SK-N-SH (cell line): Measurements from ENCODE around the gene BPIFA3. TPM values are rescaled to one million over a fixed set of nuclear protein-coding genes. Genes with fewer than 3 reads are reported as not detected.

ENCODE experiments used
- CTCF ChIA-PET: fragments of 300-600, 350-600 bp; formaldehyde crosslinking; extraction: SDS; loops from one replicate; lab custom pipeline; 2021; lab: Yijun Ruan, JAX
- POLR2A ChIA-PET: fragments of 350-600 bp; sonication (Branson Sonifier 250); formaldehyde crosslinking; extraction: SDS; loops from one replicate; lab custom pipeline; 2020; ENCODE audit warnings: antibody characterized with exemption, inconsistent platforms; lab: Yijun Ruan, JAX
- DNase-seq: peaks from one replicate; pipeline ENCODE4 v3.0.0; 2012
- H2AFZ ChIP-seq: fragments of 200-600 bp; sonication (generic); 2 replicates; pipeline ENCODE4 v1.8.1; 2016; ENCODE audit warnings: antibody characterized with exemption, mild to moderate bottlenecking, low read depth
- H3F3A ChIP-seq: fragments of 200-600 bp; sonication (generic); replicated peaks from 2 replicates; pipeline ENCODE3; 2016; ENCODE audit warnings: antibody characterized with exemption, mild to moderate bottlenecking; ENCODE audit not compliant: insufficient read depth
- H3K27ac ChIP-seq, 2 experiments: fragments of 200-500 bp in 1 of 2; fragments of 200-600 bp in 1 of 2; sonication (Bioruptor generic) in 1 of 2; sonication (generic), shearing (Covaris generic) in 1 of 2; 2 replicates each; pipeline versions ENCODE4 v1.5.1 to v1.6.1; 2014 to 2016; ENCODE audit warnings: low read depth in 2 of 2, inconsistent platforms in 1 of 2, low read length in 1 of 2, mild to moderate bottlenecking in 1 of 2, mixed read lengths in 1 of 2
- H3K27me3 ChIP-seq: fragments of 200-600 bp; sonication (generic), shearing (Covaris generic); 2 replicates; pipeline ENCODE4 v1.6.1; 2016; ENCODE audit warnings: mixed run types; ENCODE audit not compliant: insufficient read depth
- H3K36me3 ChIP-seq, 2 experiments: fragments of 200-500 bp in 1 of 2; fragments of 200-600 bp in 1 of 2; sonication (Bioruptor generic) in 1 of 2; sonication (generic) in 1 of 2; replicated peaks in 1 of 2; 2 replicates each; pipeline versions ENCODE3 to v1.5.1; 2014 to 2016; ENCODE audit warnings: low read length in 1 of 2, mild to moderate bottlenecking in 1 of 2; ENCODE audit not compliant: insufficient read depth in 2 of 2, control insufficient read depth in 1 of 2
- H3K4me1 ChIP-seq, 2 experiments: fragments of 200-500 bp in 1 of 2; fragments of 200-600 bp in 1 of 2; sonication (Bioruptor generic) in 1 of 2; sonication (generic), shearing (Covaris generic) in 1 of 2; 2 replicates each; pipeline versions ENCODE4 v1.5.1 to v1.6.1; 2014 to 2016; ENCODE audit warnings: low read depth in 1 of 2, low read length in 1 of 2, mixed run types in 1 of 2; ENCODE audit not compliant: insufficient read depth in 2 of 2, control insufficient read depth in 1 of 2
- H3K4me2 ChIP-seq: fragments of 200-600 bp; sonication (generic), shearing (Covaris generic); 2 replicates; pipeline ENCODE4 v1.6.1; 2017; ENCODE audit warnings: mixed run types
- H3K4me3 ChIP-seq, 2 experiments: fragments of 200-500 bp in 1 of 2; fragments of 200-600 bp in 1 of 2; sonication (Bioruptor generic) in 1 of 2; sonication (generic), shearing (Covaris generic) in 1 of 2; 2 replicates each; pipeline versions ENCODE4 v1.5.1 to v1.8.1; 2014 to 2016; ENCODE audit warnings: low read depth in 2 of 2, inconsistent platforms in 1 of 2, low read length in 1 of 2, mild to moderate bottlenecking in 1 of 2, mixed read lengths in 1 of 2, moderate library complexity in 1 of 2
- H3K79me2 ChIP-seq: fragments of 200-600 bp; sonication (generic); 2 replicates; pipeline ENCODE4 v1.8.1; 2017; ENCODE audit warnings: mild to moderate bottlenecking; ENCODE audit not compliant: insufficient read depth
- H3K9ac ChIP-seq: fragments of 200-600 bp; sonication (generic); 2 replicates; pipeline ENCODE4 v1.6.1; 2017; ENCODE audit warnings: mixed run types
- H3K9me2 ChIP-seq: fragments of 200-600 bp; sonication (generic); 2 replicates; pipeline ENCODE4 v1.6.1; 2017; ENCODE audit warnings: mixed run types
- H3K9me3 ChIP-seq: fragments of 200-600 bp; sonication (generic); 2 replicates; pipeline ENCODE4 v1.6.1; 2017; ENCODE audit warnings: mixed run types, mild to moderate bottlenecking, moderate library complexity
- H4K20me1 ChIP-seq: fragments of 200-600 bp; sonication (generic); 2 replicates; pipeline ENCODE4 v1.6.1; 2017; ENCODE audit warnings: mild to moderate bottlenecking, mixed run types; ENCODE audit not compliant: insufficient read depth
- EP300 ChIP-seq, 2 experiments: IDR thresholded peaks; 2 replicates each; pipeline versions ENCODE4 v1.4.0 to v1.6.1; 2012; ENCODE audit warnings: borderline replicate concordance in 1 of 2, low read depth in 1 of 2, low read length in 1 of 2
- GABPA ChIP-seq: IDR thresholded peaks from 2 replicates; pipeline ENCODE4 v1.4.0; 2012; ENCODE audit warnings: low read depth, mild to moderate bottlenecking
- JUND ChIP-seq: IDR thresholded peaks from 2 replicates; pipeline ENCODE4 v1.4.0; 2012
- MAX ChIP-seq: IDR thresholded peaks from 2 replicates; pipeline ENCODE4 v1.4.0; 2012; ENCODE audit warnings: low read depth
- MEF2A ChIP-seq: IDR thresholded peaks from 2 replicates; pipeline ENCODE4 v1.4.0; 2012; ENCODE audit warnings: low read depth, borderline replicate concordance
- MXI1 ChIP-seq: IDR thresholded peaks from 2 replicates; pipeline ENCODE4 v1.6.1; 2012; ENCODE audit warnings: mild to moderate bottlenecking, low read depth, low read length, improper control_type of control experiment
- POLR2AphosphoS5 ChIP-seq: IDR thresholded peaks from 2 replicates; pipeline ENCODE4 v1.6.1; 2012; ENCODE audit warnings: low read depth, low read length
- SIN3A ChIP-seq: IDR thresholded peaks from 2 replicates; pipeline ENCODE4 v1.6.1; 2012; ENCODE audit warnings: low read depth, mild to moderate bottlenecking, low read length, moderate library complexity, borderline replicate concordance
- TEAD4 ChIP-seq: IDR thresholded peaks from 2 replicates; pipeline ENCODE4 v1.4.0; 2012; ENCODE audit warnings: mild to moderate bottlenecking, borderline replicate concordance; ENCODE audit not compliant: insufficient read depth
- YY1 ChIP-seq: IDR thresholded peaks from 2 replicates; pipeline ENCODE4 v1.4.0; 2012; ENCODE audit warnings: low read depth, mild to moderate bottlenecking
- WGBS: methylation state at CpG from one replicate; pipeline ENCODE4 v1.1.6; 2017; ENCODE audit warnings: low lambda C conversion rate; 5-methylcytosine and 5-hydroxymethylcytosine counted together
- polyA plus RNA-seq, 3 experiments: library from polyadenylated mRNA; depleted of rRNA; stranded (reverse); fragments of >200 nt; gene quantifications; 2 replicates each; pipeline ENCODE4 v1.2.3, GENCODE V29; 2012
- TF ChIP-seq, protein P1 (sequence below): fragments of 150-350 bp; IDR thresholded peaks from 2 replicates; pipeline ENCODE4 v1.6.1; 2016; ENCODE audit warnings: mild to moderate bottlenecking, low read depth, low read length
- TF ChIP-seq, protein P2 (sequence below): fragments of 200-600 bp; sonication (generic); IDR thresholded peaks from 2 replicates; pipeline ENCODE4 v1.6.1; 2017; ENCODE audit warnings: antibody characterized with exemption, mild to moderate bottlenecking, moderate library complexity
- TF ChIP-seq, protein P3 (sequence below): IDR thresholded peaks from 2 replicates; pipeline ENCODE4 v1.6.1; 2012; ENCODE audit warnings: mild to moderate bottlenecking, low read depth, low read length, moderate library complexity

The BPIFA3 gene
- polyA plus RNA-seq, 1 of the 3 experiments (the other 2 are of a cell fraction), result not detected

DNA sequence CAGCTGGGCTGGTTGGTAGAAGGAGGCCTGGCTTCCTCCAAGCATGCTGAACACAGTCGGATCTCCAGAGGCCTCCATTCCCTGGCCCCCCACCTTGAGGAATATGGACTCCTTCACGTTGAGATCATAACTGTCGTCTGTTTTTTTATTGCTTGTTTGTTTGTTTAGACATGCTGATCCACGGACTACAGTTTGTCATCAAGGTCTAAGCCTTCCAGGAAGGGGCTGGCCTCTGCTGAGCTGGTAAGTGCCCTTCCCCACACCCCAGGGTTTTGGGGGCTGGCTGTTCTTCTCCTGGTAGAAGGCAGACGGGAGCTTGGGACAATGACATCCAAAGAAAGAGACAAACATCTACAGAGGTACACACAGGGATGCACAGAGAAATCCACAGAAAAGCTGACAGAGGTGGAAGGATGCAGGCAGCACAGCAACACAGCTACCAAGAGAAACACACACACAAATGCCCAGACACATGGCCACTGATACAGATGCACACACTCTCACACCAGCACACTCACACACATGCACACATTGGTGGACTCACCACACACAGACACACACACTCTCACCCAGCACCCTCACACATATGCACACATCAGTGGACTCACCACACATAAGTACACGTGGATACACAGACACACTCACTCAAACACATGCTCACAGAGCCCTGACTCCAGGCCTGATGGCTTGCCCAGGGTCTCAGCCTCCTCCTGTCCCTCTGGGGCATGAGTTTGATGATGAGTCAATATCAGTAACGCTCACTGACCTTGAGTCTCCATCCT, 25.4 kb downstream of the BPIFA3 start:
- ChIA-PET POLR2A (no interaction called here), CTCF (no interaction called here)
- no peak overlapping the region for H3K4me3 ChIP-seq
- no peaks in the 10 kb centered on the region; the same call in 1 of the 2 replicates for H3K27me3 ChIP-seq
- no peak overlapping the region for H3K4me2 ChIP-seq
- no peaks in the 10 kb centered on the region for H3K9me3 ChIP-seq
- H3K27ac ChIP-seq, result no peak overlapping the region
- 3% methylated on average over 7 of the region's 7 CpGs for WGBS
- H3F3A ChIP-seq, result no peaks in the 10 kb centered on the region
- no peak overlapping the region for H3K9ac ChIP-seq
- H3K36me3 ChIP-seq, result no peaks in the 10 kb centered on the region
- H2AFZ ChIP-seq, result no peak overlapping the region
- no peak for TF ChIP-seq MXI1
- no peak for TF ChIP-seq YY1
- no peak for TF ChIP-seq GABPA
- no peak for TF ChIP-seq TEAD4
- TF ChIP-seq POLR2AphosphoS5, result no peak
- TF ChIP-seq, protein P1, sequence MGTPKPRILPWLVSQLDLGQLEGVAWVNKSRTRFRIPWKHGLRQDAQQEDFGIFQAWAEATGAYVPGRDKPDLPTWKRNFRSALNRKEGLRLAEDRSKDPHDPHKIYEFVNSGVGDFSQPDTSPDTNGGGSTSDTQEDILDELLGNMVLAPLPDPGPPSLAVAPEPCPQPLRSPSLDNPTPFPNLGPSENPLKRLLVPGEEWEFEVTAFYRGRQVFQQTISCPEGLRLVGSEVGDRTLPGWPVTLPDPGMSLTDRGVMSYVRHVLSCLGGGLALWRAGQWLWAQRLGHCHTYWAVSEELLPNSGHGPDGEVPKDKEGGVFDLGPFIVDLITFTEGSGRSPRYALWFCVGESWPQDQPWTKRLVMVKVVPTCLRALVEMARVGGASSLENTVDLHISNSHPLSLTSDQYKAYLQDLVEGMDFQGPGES, result no peak
- TF ChIP-seq MEF2A, result no peak
- no peaks in the 10 kb centered on the region for H3K4me1 ChIP-seq
- no peak for DNase-seq
- H3K9me2 ChIP-seq, result no peaks in the 10 kb centered on the region
- H3K79me2 ChIP-seq, result no peaks in the 10 kb centered on the region
- H4K20me1 ChIP-seq, result no peaks in the 10 kb centered on the region

GRCh38 chr20:33246077-33246476, 28.9 kb downstream of the BPIFA3 start:
- ChIA-PET CTCF (interaction anchor here (2.1 kb wide), 1 partner anchor 16 kb away, joined by 9 read pairs; no protein-coding TSS in a partner anchor), POLR2A (no interaction called here)
- no peak for TF ChIP-seq JUND
- TF ChIP-seq, protein P2, sequence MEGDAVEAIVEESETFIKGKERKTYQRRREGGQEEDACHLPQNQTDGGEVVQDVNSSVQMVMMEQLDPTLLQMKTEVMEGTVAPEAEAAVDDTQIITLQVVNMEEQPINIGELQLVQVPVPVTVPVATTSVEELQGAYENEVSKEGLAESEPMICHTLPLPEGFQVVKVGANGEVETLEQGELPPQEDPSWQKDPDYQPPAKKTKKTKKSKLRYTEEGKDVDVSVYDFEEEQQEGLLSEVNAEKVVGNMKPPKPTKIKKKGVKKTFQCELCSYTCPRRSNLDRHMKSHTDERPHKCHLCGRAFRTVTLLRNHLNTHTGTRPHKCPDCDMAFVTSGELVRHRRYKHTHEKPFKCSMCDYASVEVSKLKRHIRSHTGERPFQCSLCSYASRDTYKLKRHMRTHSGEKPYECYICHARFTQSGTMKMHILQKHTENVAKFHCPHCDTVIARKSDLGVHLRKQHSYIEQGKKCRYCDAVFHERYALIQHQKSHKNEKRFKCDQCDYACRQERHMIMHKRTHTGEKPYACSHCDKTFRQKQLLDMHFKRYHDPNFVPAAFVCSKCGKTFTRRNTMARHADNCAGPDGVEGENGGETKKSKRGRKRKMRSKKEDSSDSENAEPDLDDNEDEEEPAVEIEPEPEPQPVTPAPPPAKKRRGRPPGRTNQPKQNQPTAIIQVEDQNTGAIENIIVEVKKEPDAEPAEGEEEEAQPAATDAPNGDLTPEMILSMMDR, result no peak
- no peak for TF ChIP-seq SIN3A
- TF ChIP-seq GABPA, result no peak
- no peak for TF ChIP-seq MEF2A
- TF ChIP-seq TEAD4, result no peak
- no peak for TF ChIP-seq EP300 (IDR thresholded peaks at IDR 0.05; ENCODE audit: borderline replicate concordance in 1 of 2, low read depth in 1 of 2, low read length in 1 of 2)
- TF ChIP-seq MAX, result no peak
- TF ChIP-seq, protein P3, sequence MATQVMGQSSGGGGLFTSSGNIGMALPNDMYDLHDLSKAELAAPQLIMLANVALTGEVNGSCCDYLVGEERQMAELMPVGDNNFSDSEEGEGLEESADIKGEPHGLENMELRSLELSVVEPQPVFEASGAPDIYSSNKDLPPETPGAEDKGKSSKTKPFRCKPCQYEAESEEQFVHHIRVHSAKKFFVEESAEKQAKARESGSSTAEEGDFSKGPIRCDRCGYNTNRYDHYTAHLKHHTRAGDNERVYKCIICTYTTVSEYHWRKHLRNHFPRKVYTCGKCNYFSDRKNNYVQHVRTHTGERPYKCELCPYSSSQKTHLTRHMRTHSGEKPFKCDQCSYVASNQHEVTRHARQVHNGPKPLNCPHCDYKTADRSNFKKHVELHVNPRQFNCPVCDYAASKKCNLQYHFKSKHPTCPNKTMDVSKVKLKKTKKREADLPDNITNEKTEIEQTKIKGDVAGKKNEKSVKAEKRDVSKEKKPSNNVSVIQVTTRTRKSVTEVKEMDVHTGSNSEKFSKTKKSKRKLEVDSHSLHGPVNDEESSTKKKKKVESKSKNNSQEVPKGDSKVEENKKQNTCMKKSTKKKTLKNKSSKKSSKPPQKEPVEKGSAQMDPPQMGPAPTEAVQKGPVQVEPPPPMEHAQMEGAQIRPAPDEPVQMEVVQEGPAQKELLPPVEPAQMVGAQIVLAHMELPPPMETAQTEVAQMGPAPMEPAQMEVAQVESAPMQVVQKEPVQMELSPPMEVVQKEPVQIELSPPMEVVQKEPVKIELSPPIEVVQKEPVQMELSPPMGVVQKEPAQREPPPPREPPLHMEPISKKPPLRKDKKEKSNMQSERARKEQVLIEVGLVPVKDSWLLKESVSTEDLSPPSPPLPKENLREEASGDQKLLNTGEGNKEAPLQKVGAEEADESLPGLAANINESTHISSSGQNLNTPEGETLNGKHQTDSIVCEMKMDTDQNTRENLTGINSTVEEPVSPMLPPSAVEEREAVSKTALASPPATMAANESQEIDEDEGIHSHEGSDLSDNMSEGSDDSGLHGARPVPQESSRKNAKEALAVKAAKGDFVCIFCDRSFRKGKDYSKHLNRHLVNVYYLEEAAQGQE, result no peak
- no peaks in the 10 kb centered on the region for H3K36me3 ChIP-seq
- H3K27me3 ChIP-seq, result no peaks in the 10 kb centered on the region; the same call in 1 of the 2 replicates
- no peak overlapping the region for H3K27ac ChIP-seq
- H3K9ac ChIP-seq, result no peak overlapping the region
- no peaks in the 10 kb centered on the region for H3K9me2 ChIP-seq
- no peaks in the 10 kb centered on the region for H3F3A ChIP-seq
- H3K4me2 ChIP-seq, result no peak overlapping the region
- no peaks in the 10 kb centered on the region for H3K9me3 ChIP-seq
- H3K79me2 ChIP-seq, result no peaks in the 10 kb centered on the region
- H3K4me3 ChIP-seq, result no peak overlapping the region
- no peak for DNase-seq
- 28% methylated on average over 3 of the region's 3 CpGs for WGBS
- H3K4me1 ChIP-seq, result no peaks in the 10 kb centered on the region
- H4K20me1 ChIP-seq, result no peaks in the 10 kb centered on the region
- no peak overlapping the region for H2AFZ ChIP-seq
